Caco-2 (cell line): ENCODE measurements around the gene TEAD3. TPM values are rescaled to one million over a fixed set of nuclear protein-coding genes. Genes with fewer than 3 reads are reported as not detected.
"Not testable (repeated sequence)": the region's sequence is repeated elsewhere in the genome, so short reads cannot be mapped to it uniquely, and the experiment has no call there.

ENCODE experiments used
- BruUV-seq: library from RNA; stranded (reverse); fragments of 400-500 nt; replicated peaks from 2 replicates; lab custom pipeline; 2021; lab: Mats Ljungman, UMichigan
- CTCF ChIA-PET: fragments of 300-600 bp; sonication (Branson Sonifier 250); formaldehyde crosslinking; loops from one replicate; lab custom pipeline; 2022; ENCODE audit warnings: antibody characterized with exemption; lab: Charles Lee
- POLR2A ChIA-PET: fragments of 300-600 bp; sonication (Branson Sonifier 250); formaldehyde crosslinking; loops from one replicate; lab custom pipeline; 2022; ENCODE audit warnings: antibody characterized with exemption; lab: Charles Lee
- DNase-seq, 2 experiments: peaks; one replicate each; pipeline versions ENCODE4 v3.0.0 to v3.0.0-alpha.2; 2020 to 2022
- H3K27me3 ChIP-seq: replicated peaks from 2 replicates; pipeline ENCODE4 v1.6.0; 2011; ENCODE audit warnings: low read length; ENCODE audit not compliant: control insufficient read depth, insufficient read depth
- H3K36me3 ChIP-seq: 2 replicates; pipeline ENCODE4 v1.5.1; 2011; ENCODE audit warnings: low read length; ENCODE audit not compliant: control insufficient read depth, insufficient read depth
- H3K4me1 ChIP-seq: fragments of 250-450 bp; sonication (Bioruptor Pico); 2 replicates; pipeline ENCODE4 v1.5.1; 2020; ENCODE audit warnings: mild to moderate bottlenecking
- H3K4me3 ChIP-seq: 2 replicates; pipeline ENCODE4 v1.5.1; 2011; ENCODE audit warnings: low read depth, mild to moderate bottlenecking, control low read depth, low read length
- H3K9me3 ChIP-seq: fragments of 250-450 bp; sonication (Bioruptor Pico); 2 replicates; pipeline ENCODE4 v1.5.1; 2020; ENCODE audit warnings: mild to moderate bottlenecking, moderate library complexity
- H3K27ac Mint-ChIP-seq: one replicate; pipeline ENCODE4 v1.8.0; 2022; ENCODE audit warnings: mixed read lengths; ENCODE audit not compliant: unreplicated experiment
- H3K27me3 Mint-ChIP-seq: one replicate; pipeline ENCODE4 v1.8.0; 2022; ENCODE audit warnings: mixed read lengths; ENCODE audit not compliant: insufficient read depth, unreplicated experiment
- H3K36me3 Mint-ChIP-seq: one replicate; pipeline ENCODE4 v1.8.0; 2022; ENCODE audit warnings: mild to moderate bottlenecking, mixed read lengths; ENCODE audit not compliant: insufficient read depth, unreplicated experiment
- H3K4me1 Mint-ChIP-seq: one replicate; pipeline ENCODE4 v1.8.0; 2022; ENCODE audit warnings: low read depth, mixed read lengths; ENCODE audit not compliant: unreplicated experiment
- H3K4me3 Mint-ChIP-seq: one replicate; pipeline ENCODE4 v1.8.0; 2022; ENCODE audit warnings: mild to moderate bottlenecking, moderate library complexity, mixed read lengths; ENCODE audit not compliant: unreplicated experiment
- H3K9me3 Mint-ChIP-seq: one replicate; pipeline ENCODE4 v1.8.0; 2022; ENCODE audit warnings: mixed read lengths; ENCODE audit not compliant: unreplicated experiment
- CTCF ChIP-seq, 2 experiments: fragments of 200-600 bp in 1 of 2; IDR thresholded peaks; 1 replicate in 1 of 2; 2 replicates in 1 of 2; pipeline versions ENCODE4 v1.5.1 to v1.8.0; 2011 to 2022; ENCODE audit warnings: antibody characterized with exemption in 1 of 2, control low read depth in 1 of 2, inconsistent platforms in 1 of 2, low read depth in 1 of 2, low read length in 1 of 2, mild to moderate bottlenecking in 1 of 2, moderate library complexity in 1 of 2; ENCODE audit not compliant: insufficient read depth in 1 of 2, severe bottlenecking in 1 of 2, unreplicated experiment in 1 of 2
- intact Hi-C: fragments of 100-400 bp; cut with micrococcal nuclease; formaldehyde crosslinking; loops from one replicate; pipeline ENCODE4 v1.10.0; 2022; ENCODE audit not compliant: unreplicated experiment
- total RNA-seq: library from RNA; stranded (reverse); gene quantifications from 2 replicates; pipeline ENCODE4 v1.2.3, GENCODE V29; 2022

TEAD3 gene
- total RNA-seq, 1 experiment from 2014 or later: 57.2 TPM

DNA sequence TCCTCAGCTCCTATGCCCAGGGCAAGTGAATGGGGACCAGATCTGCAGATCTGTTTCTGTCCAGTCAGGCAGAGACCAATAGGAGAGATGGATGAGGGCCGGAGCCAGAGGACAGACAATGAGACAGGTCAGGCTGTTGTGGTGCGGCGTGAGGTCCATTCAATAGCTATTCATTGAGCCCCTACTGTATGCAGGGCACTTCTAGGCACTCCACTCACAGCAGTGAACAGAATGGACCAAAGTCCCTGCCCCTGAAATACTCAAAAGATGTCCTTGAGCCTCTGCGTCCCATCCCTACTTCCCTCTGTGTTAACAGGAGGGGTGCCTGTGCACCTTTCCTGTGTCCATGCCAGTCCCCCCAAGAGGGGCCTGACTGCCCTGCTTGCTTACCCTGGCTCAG, 24.4 kb upstream of the TEAD3 start:
- intact Hi-C loops: loop anchor here (10.0 kb wide), 1 partner anchor 226 kb away; the partner anchor contains the start of gene DEF6

DNA sequence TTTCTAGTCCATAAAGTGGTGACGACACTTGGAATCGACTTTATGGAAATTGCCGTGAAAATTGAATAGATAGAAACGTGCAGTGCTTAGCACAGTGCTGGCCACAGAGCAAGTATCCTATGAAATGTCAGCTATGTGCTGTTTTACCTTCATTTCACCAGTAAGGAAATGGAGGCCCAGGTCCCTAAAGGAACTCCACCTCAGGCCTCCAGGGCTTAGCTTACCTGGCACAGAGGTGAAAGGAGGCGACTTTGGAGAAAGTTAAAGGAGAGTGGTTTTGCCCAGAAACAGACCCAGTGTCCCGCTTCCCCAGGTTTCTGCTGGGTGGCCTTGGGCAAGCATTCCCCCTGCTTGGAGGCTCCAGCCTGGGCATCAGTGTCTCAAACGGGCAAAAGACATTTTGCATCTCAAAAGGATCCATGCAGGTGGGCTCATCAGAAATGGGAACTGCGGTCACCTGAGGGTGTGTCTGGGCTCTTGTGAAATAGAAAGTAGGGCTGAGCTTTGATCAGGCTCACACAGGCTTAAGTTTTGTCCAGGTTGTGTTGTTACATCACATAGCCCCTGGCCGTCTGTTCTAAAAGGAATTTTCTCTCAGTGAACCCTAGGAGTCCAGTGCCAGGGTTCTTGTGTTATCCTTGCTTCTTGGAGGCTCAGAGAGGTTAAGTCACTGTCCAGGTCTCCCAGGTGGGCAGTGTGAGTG, 22.6 kb upstream of the TEAD3 start:
- Histone ChIP-seq H3K4me1 (peaks cover 11% of the 10 kb centered on the region; the same call in 1 of the 2 replicates), H3K9me3 (no peaks in the 10 kb centered on the region), H3K36me3 (no peaks in the 10 kb centered on the region), H3K27me3 (no peaks in the 10 kb centered on the region), H3K4me3 (no peak overlapping the region)
- BruUV-seq: no TSS peak
- peak; percentile 63 for DNase-seq
- H3K4me1 Mint-ChIP-seq: peaks cover 7% of the 10 kb centered on the region
- H3K4me3 Mint-ChIP-seq: peak overlapping the region; percentile 24
- H3K9me3 Mint-ChIP-seq: no peaks in the 10 kb centered on the region
- intact Hi-C loops: loop anchor here (10.0 kb wide), 1 partner anchor 225 kb away; the partner anchor contains the start of gene DEF6
- CTCF ChIA-PET: interaction anchor here (1.2 to 1.5 kb wide), 2 partner anchors 217 to 218 kb away, joined by 3 to 4 read pairs; partner anchors contain the start of gene ARMC12
- POLR2A ChIA-PET: interaction anchor here (0.6 kb wide), 1 partner anchor 42 kb away, joined by 3 read pairs; no protein-coding TSS in a partner anchor
- H3K27me3 Mint-ChIP-seq: no peaks in the 10 kb centered on the region
- no peak for TF ChIP-seq CTCF (IDR thresholded peaks at IDR 0.05; ENCODE audit: insufficient read depth in 1 of 2, low read depth in 1 of 2, low read length in 1 of 2, severe bottlenecking in 1 of 2, unreplicated experiment in 1 of 2)
- no peaks in the 10 kb centered on the region for H3K36me3 Mint-ChIP-seq
- peak overlapping the region; percentile 85 for H3K27ac Mint-ChIP-seq

More for the DNA sequence above, 24.4 kb upstream of the TEAD3 start:
- Histone ChIP-seq H3K27me3 (no peaks in the 10 kb centered on the region), H3K4me1 (peaks cover 11% of the 10 kb centered on the region; the same call in 1 of the 2 replicates), H3K36me3 (no peaks in the 10 kb centered on the region), H3K9me3 (no peaks in the 10 kb centered on the region), H3K4me3 (no peak overlapping the region)
- Mint-ChIP-seq H3K36me3 (no peaks in the 10 kb centered on the region), H3K4me3 (no peak overlapping the region), H3K9me3 (no peaks in the 10 kb centered on the region), H3K4me1 (peaks cover 7% of the 10 kb centered on the region), H3K27ac (no peak overlapping the region), H3K27me3 (no peaks in the 10 kb centered on the region)
- no peak for DNase-seq
- no peak for TF ChIP-seq CTCF (IDR thresholded peaks at IDR 0.05; ENCODE audit: insufficient read depth in 1 of 2, low read depth in 1 of 2, low read length in 1 of 2, severe bottlenecking in 1 of 2, unreplicated experiment in 1 of 2)
- CTCF ChIA-PET: interaction anchor here (0.9 to 1.6 kb wide), 2 partner anchors 14 to 31 kb away, joined by 3 to 6 read pairs; no protein-coding TSS in a partner anchor
- POLR2A ChIA-PET: no interaction called here
- no TSS peak for BruUV-seq

DNA sequence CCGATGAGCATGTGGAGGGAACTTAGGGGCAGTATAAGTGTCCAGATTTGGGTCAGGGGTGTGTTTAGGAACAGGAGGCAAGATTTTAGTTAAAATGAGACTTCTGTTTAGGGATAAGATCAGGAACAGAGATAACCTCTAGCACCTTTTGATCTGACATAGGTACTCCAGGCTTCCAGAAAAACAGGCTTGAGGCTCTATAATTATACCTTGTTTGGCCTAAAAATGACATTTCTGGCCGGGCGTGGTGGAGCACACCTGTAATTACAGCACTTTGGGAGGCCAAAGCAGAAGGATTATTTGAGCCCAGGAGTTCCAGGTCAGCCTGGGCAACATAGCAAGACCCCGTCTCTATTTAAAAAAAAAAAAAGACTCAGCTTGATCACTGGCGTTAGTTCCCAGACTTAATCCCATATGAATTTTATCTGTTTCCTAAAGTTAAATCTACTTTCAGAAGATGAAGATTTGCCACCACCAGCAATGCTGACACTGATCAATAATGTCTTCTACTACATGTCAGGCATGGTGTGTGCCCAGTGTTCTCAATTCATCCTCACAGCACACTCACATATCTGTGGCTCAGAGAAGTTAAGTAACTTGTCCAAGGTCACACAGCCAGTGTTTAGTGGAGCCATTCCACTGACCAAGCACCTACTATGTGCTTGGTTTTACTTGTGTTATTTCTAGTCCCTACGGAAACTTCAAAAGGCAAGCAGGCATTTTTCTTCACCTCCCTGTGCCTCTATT, 21.9 kb upstream of the TEAD3 start:
- no TSS peak for BruUV-seq
- CTCF ChIA-PET: interaction anchor here (1.5 kb wide), 1 partner anchor 218 kb away, joined by 4 read pairs; the partner anchor contains the start of gene ARMC12

GRCh38 chr6:35517978-35518377, 21.1 kb upstream of the TEAD3 start:
- peaks cover 11% of the 10 kb centered on the region; the same call in 1 of the 2 replicates for H3K4me1 ChIP-seq
- H3K4me3 ChIP-seq, DNase-seq, H3K9me3 ChIP-seq, H3K4me1 Mint-ChIP-seq, intact Hi-C loops, H3K36me3 ChIP-seq, H3K4me3 Mint-ChIP-seq, BruUV-seq, H3K27ac Mint-ChIP-seq, H3K9me3 Mint-ChIP-seq, H3K36me3 Mint-ChIP-seq, H3K27me3 Mint-ChIP-seq, H3K27me3 ChIP-seq, POLR2A ChIA-PET: not testable (repeated sequence)
- CTCF ChIA-PET: interaction anchor here (0.6 kb wide), 1 partner anchor 175 kb away, joined by 3 read pairs; no protein-coding TSS in a partner anchor

More for the DNA sequence above, 21.9 kb upstream of the TEAD3 start:
- peaks cover 7% of the 10 kb centered on the region for H3K4me1 Mint-ChIP-seq
- no peak for DNase-seq
- Histone ChIP-seq H3K27me3 (no peaks in the 10 kb centered on the region), H3K4me3 (no peak overlapping the region), H3K9me3 (no peaks in the 10 kb centered on the region), H3K36me3 (no peaks in the 10 kb centered on the region), H3K4me1 (peaks cover 11% of the 10 kb centered on the region; the same call in 1 of the 2 replicates)
- no peaks in the 10 kb centered on the region for H3K27me3 Mint-ChIP-seq
- no peaks in the 10 kb centered on the region for H3K36me3 Mint-ChIP-seq
- no peaks in the 10 kb centered on the region for H3K9me3 Mint-ChIP-seq
- intact Hi-C loops: no loop called here
- no peak for TF ChIP-seq CTCF (IDR thresholded peaks at IDR 0.05; ENCODE audit: insufficient read depth in 1 of 2, low read depth in 1 of 2, low read length in 1 of 2, severe bottlenecking in 1 of 2, unreplicated experiment in 1 of 2)
- no peak overlapping the region for H3K27ac Mint-ChIP-seq
- no peak overlapping the region for H3K4me3 Mint-ChIP-seq
- POLR2A ChIA-PET: interaction anchor here (0.6 kb wide), 1 partner anchor 41 kb away, joined by 3 read pairs; no protein-coding TSS in a partner anchor
